Stimulated activated naive CD8-positive, alpha-beta T cell treated with anti-CD3 and anti-CD28 coated beads, Interleukin-15, amount 100 ng/mL, for 72 hours (primary cell): Measurements from ENCODE around the gene LTBP1.
A peak's percentile ranks its signal among the peaks of the same experiment; 100 is the strongest.

ENCODE experiments used
- ATAC-seq: fragments of 150-1000 bp; cut with Tn5 transposase; 2 replicates; pipeline ENCODE4 v1.10.0; 2021; ENCODE audit warnings: mild to moderate bottlenecking, moderate library complexity
- DNase-seq, 2 donors: peaks; one replicate each; pipeline ENCODE4 v3.0.0; 2021 to 2022
- H3K27ac Mint-ChIP-seq, 2 donors: one replicate each; pipeline ENCODE4 v1.8.0; 2022; ENCODE audit warnings: mild to moderate bottlenecking in 2 of 2, mixed read lengths in 2 of 2, moderate library complexity in 2 of 2
- H3K27me3 Mint-ChIP-seq: one replicate; pipeline ENCODE4 v1.8.0; 2022; ENCODE audit warnings: mixed read lengths
- H3K4me1 Mint-ChIP-seq: one replicate; pipeline ENCODE4 v1.8.0; 2022; ENCODE audit warnings: mild to moderate bottlenecking, mixed read lengths
- H3K4me3 Mint-ChIP-seq, 2 donors: one replicate each; pipeline ENCODE4 v1.8.0; 2022; ENCODE audit warnings: mild to moderate bottlenecking in 2 of 2, mixed read lengths in 2 of 2, moderate library complexity in 1 of 2
- H3K9me3 Mint-ChIP-seq, 2 donors: one replicate each; pipeline ENCODE4 v1.8.0; 2022; ENCODE audit warnings: mixed read lengths in 2 of 2

The LTBP1 gene

DNA sequence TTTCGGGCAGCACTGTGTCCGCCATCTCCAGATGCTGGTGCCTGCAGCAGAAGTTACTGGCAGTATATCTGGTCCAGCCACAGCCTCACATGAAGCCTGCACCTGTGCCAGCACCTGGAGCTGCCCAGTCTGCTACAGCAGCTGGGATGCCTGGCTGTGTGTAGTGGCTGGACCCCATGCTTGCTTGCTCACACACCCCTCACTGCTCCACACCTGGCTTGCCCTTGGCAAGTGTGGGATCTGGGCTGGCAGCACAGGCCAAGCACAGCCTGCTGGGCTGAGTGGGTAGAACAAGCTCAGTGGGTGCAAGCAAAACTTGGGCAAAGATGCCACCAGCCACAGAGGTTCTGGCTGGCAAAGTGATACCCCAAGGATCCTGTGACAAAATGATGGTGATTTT lies 320.3 kb downstream of the LTBP1 start:
- Mint-ChIP-seq H3K4me1 (peaks cover 5% of the 10 kb centered on the region), H3K27ac (no peak overlapping the region), H3K27me3 (peaks cover 17% of the 10 kb centered on the region), H3K4me3 (no peak overlapping the region), H3K9me3 (no peaks in the 10 kb centered on the region)
- no peak for ATAC-seq
- DNase-seq: no peak

DNA sequence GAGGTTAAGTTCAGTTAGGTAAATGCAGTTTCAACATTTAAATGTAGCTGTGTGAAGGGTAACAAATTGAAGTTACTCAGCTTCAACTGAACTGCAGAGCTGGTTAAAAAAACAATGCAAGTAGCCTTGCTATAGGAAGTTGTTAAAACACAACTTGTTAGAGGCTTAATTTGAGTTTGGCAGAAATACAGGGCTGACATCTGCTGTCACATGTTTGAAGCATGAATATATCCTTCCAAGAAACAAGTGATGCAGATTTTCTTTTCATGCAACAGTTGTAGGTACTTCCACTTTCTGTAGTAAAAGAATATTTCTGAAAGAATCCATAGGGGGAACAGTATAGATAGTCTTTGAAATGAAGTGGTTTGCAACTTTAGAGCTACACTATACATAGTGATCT lies 321.0 kb downstream of the LTBP1 start:
- H3K27me3 Mint-ChIP-seq: peaks cover 17% of the 10 kb centered on the region
- DNase-seq: no peak
- no peaks in the 10 kb centered on the region for H3K9me3 Mint-ChIP-seq
- peaks cover 12% of the 10 kb centered on the region for H3K4me1 Mint-ChIP-seq
- no peak for ATAC-seq
- H3K27ac Mint-ChIP-seq: no peak overlapping the region
- H3K4me3 Mint-ChIP-seq: no peak overlapping the region

DNA sequence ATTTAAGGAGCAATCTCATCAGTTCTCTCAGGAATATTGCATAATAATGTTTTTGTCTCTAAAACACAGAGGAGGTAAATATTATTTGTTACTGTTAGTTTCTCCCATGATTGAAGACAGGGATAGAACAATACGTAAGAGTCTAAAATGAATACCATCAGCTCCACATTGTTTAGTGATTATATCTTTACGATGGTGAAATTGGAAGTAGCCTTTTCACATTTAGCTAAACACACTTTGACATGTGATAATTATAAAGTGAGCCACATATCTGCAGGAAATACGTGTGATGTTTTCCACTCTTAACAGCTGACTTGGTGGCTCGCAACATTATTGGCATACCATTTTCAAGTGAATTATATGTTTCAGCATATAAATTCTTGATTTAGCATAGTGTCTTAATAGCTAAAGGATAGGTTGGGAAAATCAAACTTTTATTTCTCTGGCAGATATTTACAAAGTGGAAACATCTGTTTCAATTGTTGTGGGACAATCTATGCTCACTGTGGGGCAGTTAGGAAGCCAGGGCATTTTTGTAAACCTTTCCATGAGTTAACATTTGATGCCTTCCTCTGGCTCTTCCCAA lies 321.6 kb downstream of the LTBP1 start:
- ATAC-seq: no peak
- no peak for DNase-seq
- H3K27ac Mint-ChIP-seq: no peak overlapping the region
- peaks cover 17% of the 10 kb centered on the region for H3K27me3 Mint-ChIP-seq
- no peak overlapping the region for H3K4me3 Mint-ChIP-seq
- H3K9me3 Mint-ChIP-seq: no peaks in the 10 kb centered on the region
- peaks cover 16% of the 10 kb centered on the region for H3K4me1 Mint-ChIP-seq

DNA sequence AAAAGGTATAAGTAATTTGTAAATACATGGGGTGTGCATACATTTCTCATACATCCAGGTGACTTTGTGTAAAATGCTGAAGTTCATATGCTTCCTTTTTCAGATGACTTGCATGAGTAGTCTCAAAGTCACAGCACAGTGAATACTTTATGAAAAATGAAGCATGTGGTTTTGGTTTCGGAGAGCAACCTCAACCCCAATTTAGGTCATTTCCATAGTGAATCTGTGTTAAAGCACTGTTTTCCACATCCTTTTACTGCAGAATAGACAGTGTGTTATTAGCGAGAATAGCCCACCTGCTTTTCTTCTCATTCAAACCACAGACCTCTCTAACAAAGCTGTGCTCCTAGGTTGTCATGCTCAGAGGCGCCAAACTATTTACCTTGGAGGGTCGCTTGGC lies 325.2 kb downstream of the LTBP1 start:
- peaks cover 16% of the 10 kb centered on the region for H3K4me1 Mint-ChIP-seq
- ATAC-seq: peak; percentile 92
- H3K4me3 Mint-ChIP-seq: no peak overlapping the region
- no peaks in the 10 kb centered on the region for H3K9me3 Mint-ChIP-seq
- peaks cover 31% of the 10 kb centered on the region for H3K27me3 Mint-ChIP-seq
- DNase-seq: peak; percentile 13 to 34
- H3K27ac Mint-ChIP-seq: no peak overlapping the region

DNA sequence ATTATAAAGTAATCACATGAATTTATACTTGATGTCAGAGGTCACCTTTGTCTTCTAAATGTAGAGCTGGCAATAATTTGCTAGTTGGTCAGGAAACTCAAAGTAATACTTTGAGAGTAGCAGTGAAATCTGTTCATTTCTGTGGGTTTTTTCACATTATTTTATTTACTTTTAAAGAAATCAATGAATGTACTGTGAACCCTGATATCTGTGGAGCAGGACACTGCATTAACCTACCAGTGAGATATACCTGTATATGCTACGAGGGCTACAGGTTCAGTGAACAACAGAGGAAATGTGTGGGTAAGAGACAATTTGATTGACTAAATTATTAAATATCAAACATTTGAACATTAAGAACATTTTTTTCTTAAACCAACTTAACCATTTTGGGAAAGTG lies 326.7 kb downstream of the LTBP1 start:
- H3K27me3 Mint-ChIP-seq: peaks cover 31% of the 10 kb centered on the region

DNA sequence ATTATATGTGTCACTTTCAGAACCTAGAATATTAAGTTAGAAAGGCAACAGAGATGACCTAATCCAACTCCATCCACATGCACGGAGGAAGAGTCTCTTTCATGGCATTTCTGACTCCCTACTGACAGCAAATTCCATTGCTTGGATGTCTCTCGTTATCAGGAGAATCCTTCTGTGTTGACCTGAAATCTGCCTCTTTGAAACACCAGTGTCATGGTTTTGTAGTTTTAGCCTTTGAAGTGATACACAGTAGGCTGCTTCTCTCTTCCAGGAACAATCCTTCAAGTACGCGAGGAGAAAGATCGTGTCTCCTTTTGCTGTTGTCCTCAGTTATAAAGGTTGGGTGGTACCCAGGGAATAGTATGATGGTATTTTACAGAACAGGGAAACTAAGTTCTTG lies 327.8 kb downstream of the LTBP1 start:
- Mint-ChIP-seq H3K4me3 (no peak overlapping the region), H3K4me1 (peaks cover 16% of the 10 kb centered on the region)

More for the DNA sequence above, 326.7 kb downstream of the LTBP1 start:
- H3K4me1 Mint-ChIP-seq: peaks cover 16% of the 10 kb centered on the region
- DNase-seq (no peak), ATAC-seq (no peak)
- no peak overlapping the region for H3K4me3 Mint-ChIP-seq
- H3K27ac Mint-ChIP-seq: no peak overlapping the region
- no peaks in the 10 kb centered on the region for H3K9me3 Mint-ChIP-seq

DNA sequence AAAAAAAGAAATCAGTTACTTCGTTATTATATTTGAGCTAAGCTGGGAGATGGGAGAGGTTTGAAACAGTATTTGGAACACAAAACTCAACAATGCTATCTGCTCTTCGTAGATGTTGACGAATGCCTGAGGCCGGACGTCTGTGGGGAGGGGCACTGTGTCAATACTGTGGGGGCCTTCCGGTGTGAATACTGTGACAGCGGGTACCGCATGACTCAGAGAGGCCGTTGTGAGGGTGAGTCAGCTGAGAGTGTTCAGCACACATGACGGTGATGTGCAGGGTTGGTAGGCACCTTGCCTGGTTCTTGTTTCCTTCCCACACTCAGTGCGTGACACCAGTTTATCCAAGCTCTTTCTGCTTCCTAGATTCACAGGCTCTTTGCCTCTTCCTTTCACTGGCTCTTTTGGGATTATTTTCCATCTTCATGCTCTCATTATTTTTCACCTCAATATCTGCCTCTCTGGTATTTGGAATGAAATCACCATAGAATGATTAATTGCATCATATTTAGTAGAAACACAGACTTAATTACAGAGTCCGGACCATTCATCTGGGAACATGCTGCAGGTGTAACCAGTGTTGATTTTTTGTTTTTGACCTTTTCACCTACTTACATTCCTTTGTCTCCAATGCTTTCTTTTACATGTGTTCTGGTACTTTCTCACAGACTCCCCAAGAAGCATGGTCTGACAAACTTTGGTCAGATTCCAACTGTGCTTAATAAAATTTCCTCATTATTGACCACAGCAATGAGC lies 329.1 kb downstream of the LTBP1 start:
- Mint-ChIP-seq H3K4me1 (peaks cover 16% of the 10 kb centered on the region), H3K27ac (no peak overlapping the region), H3K9me3 (no peaks in the 10 kb centered on the region), H3K4me3 (no peak overlapping the region), H3K27me3 (peaks cover 14% of the 10 kb centered on the region)
- DNase-seq (no peak), ATAC-seq (peak; percentile 37)

More for the DNA sequence above, 327.8 kb downstream of the LTBP1 start:
- ATAC-seq (no peak), DNase-seq (no peak)
- Mint-ChIP-seq H3K27ac (no peak overlapping the region), H3K9me3 (no peaks in the 10 kb centered on the region), H3K27me3 (peaks cover 24% of the 10 kb centered on the region)

DNA sequence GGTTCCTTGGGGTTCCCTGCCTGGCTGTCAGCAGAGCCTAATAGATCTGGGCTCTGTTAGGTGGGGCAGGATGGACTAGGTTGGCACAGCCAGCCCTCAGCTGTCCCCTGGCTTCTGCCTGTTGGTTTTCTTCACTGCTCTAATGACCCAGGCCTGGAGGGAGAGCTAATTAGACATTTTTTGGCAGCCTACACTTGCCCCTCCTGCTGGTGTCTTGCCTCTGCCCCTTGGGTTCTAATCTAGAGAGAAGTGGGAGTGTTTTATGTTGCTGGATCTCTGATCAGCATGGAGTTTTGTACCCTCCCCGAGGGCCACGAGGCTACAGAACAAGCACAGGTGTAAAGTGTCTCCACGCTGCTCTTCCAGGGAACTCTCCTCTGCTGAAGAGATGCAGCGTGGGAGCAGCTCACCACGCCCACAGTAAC lies 330.3 kb downstream of the LTBP1 start:
- H3K9me3 Mint-ChIP-seq: no peaks in the 10 kb centered on the region
- peaks cover 14% of the 10 kb centered on the region for H3K27me3 Mint-ChIP-seq
- H3K4me1 Mint-ChIP-seq: peaks cover 11% of the 10 kb centered on the region
- DNase-seq (no peak), ATAC-seq (no peak)
- H3K4me3 Mint-ChIP-seq: no peak overlapping the region
- no peak overlapping the region for H3K27ac Mint-ChIP-seq

DNA sequence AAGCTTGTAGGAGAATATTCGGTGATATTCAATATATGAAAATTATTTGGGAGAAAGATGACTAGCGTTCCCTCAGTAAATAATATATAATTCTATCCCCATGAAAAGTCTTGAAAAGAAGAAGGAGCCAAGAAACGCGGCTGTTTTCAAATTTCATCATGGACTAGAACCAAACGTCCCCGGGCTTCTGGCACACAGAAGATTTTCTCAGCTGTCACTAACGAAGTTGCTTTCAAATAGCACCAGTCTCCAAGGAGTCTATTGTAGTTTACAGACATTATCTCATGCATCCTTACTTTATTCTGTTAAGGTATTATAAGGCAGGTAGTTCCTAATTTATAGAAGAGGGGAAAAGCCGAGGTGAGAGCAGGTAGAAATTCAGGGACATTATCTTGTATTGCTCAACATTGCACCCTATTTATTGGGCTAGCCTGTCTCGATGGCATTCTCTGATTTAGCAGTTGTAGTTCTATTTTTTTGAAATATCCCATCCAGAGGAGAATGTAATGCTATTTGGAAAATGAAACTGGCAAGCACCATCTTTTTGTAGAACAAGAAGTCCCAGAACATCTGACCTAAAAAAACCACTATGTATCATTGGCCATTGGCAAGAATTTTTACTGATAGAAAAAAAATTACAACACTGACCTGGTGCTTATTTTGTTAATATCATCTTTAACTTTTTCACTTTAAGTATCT lies 331.6 kb downstream of the LTBP1 start:
- DNase-seq (no peak), ATAC-seq (no peak)
- Mint-ChIP-seq H3K4me3 (no peak overlapping the region), H3K27ac (no peak overlapping the region), H3K27me3 (peaks cover 14% of the 10 kb centered on the region), H3K9me3 (no peaks in the 10 kb centered on the region), H3K4me1 (no peaks in the 10 kb centered on the region)

DNA sequence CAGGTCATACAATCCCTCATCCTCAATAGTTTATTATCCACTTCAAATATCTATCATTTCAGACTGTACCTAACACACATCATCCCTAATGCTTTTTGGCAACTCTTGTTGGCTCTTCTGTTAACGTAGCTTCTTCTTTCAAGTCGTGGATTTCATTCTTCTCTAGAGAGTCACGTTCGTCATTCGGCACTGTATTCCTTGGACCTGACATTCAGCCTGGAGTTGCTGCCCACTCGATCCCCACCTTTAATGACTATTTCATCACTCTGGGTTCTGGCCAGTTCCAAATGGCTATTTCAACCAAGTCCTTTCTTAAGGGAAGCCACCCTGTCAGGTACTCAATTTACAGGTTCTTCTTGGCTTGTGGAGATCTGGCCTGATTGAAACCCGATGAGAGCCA lies 337.5 kb downstream of the LTBP1 start:
- no peak overlapping the region for H3K4me3 Mint-ChIP-seq
- H3K27ac Mint-ChIP-seq: no peak overlapping the region
- H3K4me1 Mint-ChIP-seq: no peaks in the 10 kb centered on the region
- no peaks in the 10 kb centered on the region for H3K9me3 Mint-ChIP-seq
- no peak for DNase-seq
- peaks cover 21% of the 10 kb centered on the region for H3K27me3 Mint-ChIP-seq
- ATAC-seq: no peak

DNA sequence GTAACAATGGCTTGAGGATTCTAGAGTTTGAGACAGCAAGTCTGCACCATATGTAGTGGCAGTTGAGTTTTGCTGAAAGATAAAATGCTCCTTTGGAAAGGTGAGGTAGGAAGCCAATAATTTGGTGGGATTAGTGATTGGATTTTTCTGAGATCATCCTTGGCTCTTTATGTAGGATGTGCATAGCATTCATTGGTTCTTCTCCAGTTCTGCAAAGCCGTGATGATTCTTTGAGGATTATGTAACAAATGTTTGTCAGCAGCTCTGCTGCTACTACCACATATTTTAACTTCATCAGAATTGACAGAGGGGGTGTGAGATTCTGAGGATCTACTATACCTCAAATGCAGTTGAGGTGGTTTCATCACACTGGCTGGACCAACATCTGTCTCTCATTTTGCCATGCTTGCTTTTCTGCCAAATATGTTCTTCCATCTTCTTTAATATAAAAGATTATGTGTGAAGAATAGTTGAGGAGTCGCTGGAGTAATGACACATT lies 340.8 kb downstream of the LTBP1 start:
- no peaks in the 10 kb centered on the region for H3K4me1 Mint-ChIP-seq
- H3K27me3 Mint-ChIP-seq: peaks cover 34% of the 10 kb centered on the region
- no peak overlapping the region for H3K4me3 Mint-ChIP-seq
- no peaks in the 10 kb centered on the region for H3K9me3 Mint-ChIP-seq
- DNase-seq: no peak
- H3K27ac Mint-ChIP-seq: no peak overlapping the region
- no peak for ATAC-seq

DNA sequence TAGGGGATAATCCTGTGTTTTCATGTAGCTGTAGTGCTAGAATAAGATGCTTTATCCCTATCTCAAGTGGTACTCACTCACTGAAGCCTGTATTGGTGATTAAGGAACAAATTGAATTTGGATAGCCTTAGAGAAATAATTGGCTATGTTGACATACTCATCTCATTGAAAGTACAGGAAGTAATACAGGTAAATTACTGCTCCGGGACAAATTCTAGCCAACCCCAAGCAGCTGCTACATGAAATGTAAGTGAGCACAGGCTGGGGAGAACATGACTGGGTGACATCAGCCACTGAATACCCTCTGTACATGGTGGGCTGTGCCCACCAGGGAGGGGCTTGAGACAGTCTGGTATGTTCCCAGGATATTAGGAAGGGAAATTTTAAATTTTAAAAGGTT lies 341.3 kb downstream of the LTBP1 start:
- DNase-seq (no peak), ATAC-seq (no peak)
- H3K9me3 Mint-ChIP-seq: no peaks in the 10 kb centered on the region
- H3K4me3 Mint-ChIP-seq: no peak overlapping the region
- H3K27me3 Mint-ChIP-seq: peaks cover 38% of the 10 kb centered on the region
- H3K27ac Mint-ChIP-seq: peak overlapping the region in 1 of 2 donors; percentile 90
- no peaks in the 10 kb centered on the region for H3K4me1 Mint-ChIP-seq

DNA sequence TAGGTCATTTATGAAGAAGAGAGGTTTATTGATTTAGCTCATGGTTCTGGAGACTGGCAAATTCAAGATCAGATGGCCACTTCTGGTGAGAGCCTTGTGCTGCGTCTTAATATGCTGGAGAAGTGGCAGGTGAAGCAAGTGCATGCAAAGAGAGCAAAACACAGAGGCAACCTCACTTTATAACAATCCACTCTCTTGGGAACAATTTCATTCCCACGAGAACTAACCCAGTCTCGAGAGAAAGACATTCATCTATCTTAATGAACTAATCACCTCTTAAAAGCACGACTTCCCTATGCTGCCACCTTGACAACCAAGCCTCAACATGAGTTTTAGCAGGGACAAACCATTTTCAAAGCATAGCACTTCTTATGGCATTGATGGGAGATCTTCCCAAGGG lies 343.2 kb downstream of the LTBP1 start:
- DNase-seq (no peak), ATAC-seq (no peak)

DNA sequence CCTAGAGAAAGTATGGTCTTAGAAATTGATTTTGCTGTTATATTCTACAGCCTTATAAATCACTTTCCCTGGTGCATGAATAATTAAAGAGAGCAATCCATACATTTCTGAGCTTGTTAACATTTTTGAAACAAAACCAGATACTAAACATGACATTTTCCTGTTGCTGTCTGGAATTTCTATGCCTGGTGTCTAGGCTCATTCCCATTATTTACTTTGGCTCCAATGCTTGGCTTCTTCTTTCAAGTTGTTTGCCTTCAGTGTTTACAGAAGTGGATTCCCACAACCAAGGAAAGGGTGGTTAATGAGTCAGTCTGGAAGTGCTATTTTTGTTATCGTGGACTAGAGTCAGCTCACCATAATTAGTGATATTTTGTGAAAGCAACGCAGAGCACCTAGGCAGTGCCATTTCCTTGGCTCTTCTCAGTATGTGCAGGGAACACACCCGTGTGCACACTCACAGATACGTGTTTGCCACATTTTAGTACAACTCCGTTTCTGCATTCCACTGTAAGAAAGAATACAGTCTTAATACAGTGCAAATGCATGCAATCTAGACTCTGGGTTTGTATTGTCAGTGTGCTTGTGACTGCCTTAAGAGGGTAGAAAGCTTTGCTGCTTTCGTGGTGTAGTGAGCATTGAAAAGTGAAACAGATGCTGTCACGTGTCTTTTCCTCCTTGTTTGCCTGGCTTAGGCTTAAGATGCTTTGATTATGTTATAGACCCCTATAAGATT lies 344.7 kb downstream of the LTBP1 start:
- H3K4me3 Mint-ChIP-seq: no peak overlapping the region
- no peak overlapping the region for H3K27ac Mint-ChIP-seq

More for the DNA sequence above, 343.2 kb downstream of the LTBP1 start:
- H3K9me3 Mint-ChIP-seq: no peaks in the 10 kb centered on the region
- H3K27ac Mint-ChIP-seq: no peak overlapping the region
- H3K4me1 Mint-ChIP-seq: no peaks in the 10 kb centered on the region
- peaks cover 40% of the 10 kb centered on the region for H3K27me3 Mint-ChIP-seq
- H3K4me3 Mint-ChIP-seq: no peak overlapping the region

DNA sequence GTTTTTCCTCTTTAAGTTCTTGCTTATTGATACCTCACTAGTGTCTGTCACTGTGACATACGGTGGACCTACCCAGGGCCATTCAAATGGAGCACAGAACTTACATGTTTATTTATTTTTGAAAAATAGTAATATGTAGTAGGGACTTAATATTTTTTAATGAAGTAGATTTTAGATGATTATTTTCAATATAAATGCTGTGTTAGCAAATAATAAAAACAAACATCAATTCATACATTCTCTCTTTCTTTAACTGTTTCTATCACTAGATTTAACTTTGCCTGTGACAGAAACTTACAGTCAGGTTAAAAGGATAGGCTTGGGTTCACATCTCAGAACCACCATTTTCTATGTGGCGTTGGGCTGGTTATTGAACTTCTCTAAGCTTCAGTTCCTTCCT lies 345.3 kb downstream of the LTBP1 start:
- ATAC-seq: no peak
- no peak for DNase-seq
- Mint-ChIP-seq H3K4me1 (no peaks in the 10 kb centered on the region), H3K27me3 (peaks cover 31% of the 10 kb centered on the region), H3K27ac (no peak overlapping the region), H3K9me3 (no peaks in the 10 kb centered on the region), H3K4me3 (no peak overlapping the region)

More for the DNA sequence above, 344.7 kb downstream of the LTBP1 start:
- DNase-seq (no peak), ATAC-seq (no peak)
- Mint-ChIP-seq H3K27me3 (peaks cover 31% of the 10 kb centered on the region), H3K4me1 (no peaks in the 10 kb centered on the region), H3K9me3 (no peaks in the 10 kb centered on the region)
